DND-41 (cell line): ENCODE results near the gene ANKRD11.

Experiments
- ATAC-seq: fragments of 200-7000 bp; cut with Tn5 transposase; 3 replicates; pipeline ENCODE4 v1.9.1; 2021; ENCODE audit warnings: low read depth; ENCODE audit not compliant: insufficient read depth
- DNase-seq: peaks from one replicate; pipeline ENCODE4 v3.0.0-alpha.2; 2020
- H2AFZ ChIP-seq: 2 replicates; pipeline ENCODE4 v1.6.0; 2012; ENCODE audit warnings: low read depth, low read length
- H3K27ac ChIP-seq: 2 replicates; pipeline ENCODE4 v1.5.1; 2012; ENCODE audit warnings: low read length, inconsistent platforms
- H3K27me3 ChIP-seq: fragments of 200-600 bp; sonication (generic); 2 replicates; pipeline ENCODE4 v1.6.0; 2012; ENCODE audit warnings: low read length, mild to moderate bottlenecking, inconsistent platforms; ENCODE audit not compliant: insufficient read depth, poor library complexity
- H3K36me3 ChIP-seq: 2 replicates; pipeline ENCODE4 v1.5.1; 2012; ENCODE audit warnings: low read length, inconsistent platforms; ENCODE audit not compliant: insufficient read depth
- H3K4me1 ChIP-seq: 2 replicates; pipeline ENCODE4 v1.5.1; 2012; ENCODE audit warnings: mild to moderate bottlenecking, low read length; ENCODE audit not compliant: insufficient read depth
- H3K4me2 ChIP-seq: 2 replicates; pipeline ENCODE4 v1.6.0; 2012; ENCODE audit warnings: mild to moderate bottlenecking, moderate library complexity, low read length, inconsistent platforms; ENCODE audit not compliant: insufficient read depth
- H3K4me3 ChIP-seq, 2 experiments: fragments of 200-600 bp in 1 of 2; shearing (Covaris generic) in 1 of 2; 2 replicates each; pipeline ENCODE4 v1.5.1; 2012 to 2016; ENCODE audit warnings: inconsistent platforms in 2 of 2, low read length in 2 of 2, mild to moderate bottlenecking in 2 of 2, low read depth in 1 of 2, moderate library complexity in 1 of 2
- H3K79me2 ChIP-seq: 2 replicates; pipeline ENCODE4 v1.6.0; 2012; ENCODE audit warnings: low read length, inconsistent platforms; ENCODE audit not compliant: insufficient read depth
- H3K9ac ChIP-seq: 2 replicates; pipeline ENCODE4 v1.6.0; 2012; ENCODE audit warnings: low read depth, mild to moderate bottlenecking, inconsistent platforms, low read length, moderate library complexity
- H3K9me3 ChIP-seq: 2 replicates; pipeline ENCODE4 v1.5.1; 2012; ENCODE audit warnings: low read length, moderate library complexity, mild to moderate bottlenecking, inconsistent platforms; ENCODE audit not compliant: insufficient read depth, severe bottlenecking
- H4K20me1 ChIP-seq: 2 replicates; pipeline ENCODE4 v1.6.0; 2012; ENCODE audit warnings: low read length; ENCODE audit not compliant: insufficient read depth
- EZH2 ChIP-seq: IDR thresholded peaks from 3 replicates; pipeline ENCODE4 v1.6.1; 2012; ENCODE audit warnings: borderline replicate concordance, low read depth, mild to moderate bottlenecking, moderate library complexity, low read length, inconsistent platforms; ENCODE audit not compliant: severe bottlenecking
- TF ChIP-seq, protein P1 (sequence below): IDR thresholded peaks from 2 replicates; pipeline ENCODE4 v1.5.1; 2012; ENCODE audit warnings: borderline replicate concordance, low read length, moderate library complexity, mild to moderate bottlenecking; ENCODE audit not compliant: poor library complexity, severe bottlenecking; ENCODE audit errors: extremely low read depth

The ANKRD11 gene

DNA sequence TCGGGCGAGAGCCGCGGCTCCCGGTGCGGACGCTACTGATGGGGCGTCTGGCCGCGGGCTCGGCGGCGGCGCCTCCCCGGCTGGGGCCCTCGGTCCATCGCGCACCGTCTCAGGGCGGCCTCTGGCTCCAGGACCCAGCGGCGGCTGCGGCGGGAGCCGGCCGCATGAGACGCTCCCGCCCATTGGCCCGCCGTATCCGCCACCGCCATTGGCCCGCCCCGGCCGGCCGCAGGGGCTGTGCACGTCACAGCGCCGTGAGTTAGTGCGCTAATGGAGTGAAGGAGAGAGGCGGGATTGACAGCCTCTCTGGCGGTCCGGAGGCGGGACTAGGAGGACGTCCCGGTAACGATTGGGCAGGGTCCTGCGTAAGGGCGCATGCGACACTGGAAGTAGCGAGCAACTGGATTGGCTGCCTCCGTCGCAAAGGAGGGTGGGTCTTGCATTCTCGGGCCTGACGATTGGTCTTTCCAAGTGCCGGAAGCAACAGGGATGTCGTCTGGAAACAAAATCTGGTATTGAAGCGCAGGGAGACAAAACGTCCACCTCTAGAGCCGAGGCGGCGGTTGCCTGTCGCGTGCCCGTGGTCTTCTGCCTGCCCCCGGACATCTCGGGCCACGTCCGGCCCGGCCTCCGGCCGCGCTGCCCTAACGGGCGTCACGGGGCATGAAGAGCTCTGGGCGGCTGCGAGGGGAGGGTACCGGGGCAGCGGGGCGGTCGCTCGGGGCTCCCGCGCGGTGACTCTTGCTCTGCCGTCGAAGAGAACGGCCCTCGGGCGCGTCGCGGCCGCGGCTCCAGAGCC, at the start of gene ANKRD11:
ANKRD11 (minus strand) TSS at position 123 of the 799 bp plus-strand sequence. CDS start 173,542 bp downstream, outside the sequence.
- H3K27ac ChIP-seq = peak within 1 kb of the TSS; percentile 86
- no peaks in the 10 kb centered on the region for H3K9me3 ChIP-seq
- H3K4me3 ChIP-seq = peak within 1 kb of the TSS; percentile 84 to 98
- H3K36me3 ChIP-seq = peaks cover 11% of the 10 kb centered on the region
- TF ChIP-seq, protein P1, sequence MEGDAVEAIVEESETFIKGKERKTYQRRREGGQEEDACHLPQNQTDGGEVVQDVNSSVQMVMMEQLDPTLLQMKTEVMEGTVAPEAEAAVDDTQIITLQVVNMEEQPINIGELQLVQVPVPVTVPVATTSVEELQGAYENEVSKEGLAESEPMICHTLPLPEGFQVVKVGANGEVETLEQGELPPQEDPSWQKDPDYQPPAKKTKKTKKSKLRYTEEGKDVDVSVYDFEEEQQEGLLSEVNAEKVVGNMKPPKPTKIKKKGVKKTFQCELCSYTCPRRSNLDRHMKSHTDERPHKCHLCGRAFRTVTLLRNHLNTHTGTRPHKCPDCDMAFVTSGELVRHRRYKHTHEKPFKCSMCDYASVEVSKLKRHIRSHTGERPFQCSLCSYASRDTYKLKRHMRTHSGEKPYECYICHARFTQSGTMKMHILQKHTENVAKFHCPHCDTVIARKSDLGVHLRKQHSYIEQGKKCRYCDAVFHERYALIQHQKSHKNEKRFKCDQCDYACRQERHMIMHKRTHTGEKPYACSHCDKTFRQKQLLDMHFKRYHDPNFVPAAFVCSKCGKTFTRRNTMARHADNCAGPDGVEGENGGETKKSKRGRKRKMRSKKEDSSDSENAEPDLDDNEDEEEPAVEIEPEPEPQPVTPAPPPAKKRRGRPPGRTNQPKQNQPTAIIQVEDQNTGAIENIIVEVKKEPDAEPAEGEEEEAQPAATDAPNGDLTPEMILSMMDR = no peak
- TF ChIP-seq EZH2 = no peak
- DNase-seq = peak; percentile 100
- peak within 1 kb of the TSS; percentile 94 for H3K4me2 ChIP-seq
- H3K79me2 ChIP-seq = peaks cover 83% of the 10 kb centered on the region
- peak within 1 kb of the TSS; percentile 90 for H2AFZ ChIP-seq
- H3K9ac ChIP-seq = peak within 1 kb of the TSS; percentile 86
- peak; percentile 88 for ATAC-seq
- peaks cover 48% of the 10 kb centered on the region for H4K20me1 ChIP-seq
- H3K27me3 ChIP-seq = no peaks in the 10 kb centered on the region
- peaks cover 48% of the 10 kb centered on the region for H3K4me1 ChIP-seq

DNA sequence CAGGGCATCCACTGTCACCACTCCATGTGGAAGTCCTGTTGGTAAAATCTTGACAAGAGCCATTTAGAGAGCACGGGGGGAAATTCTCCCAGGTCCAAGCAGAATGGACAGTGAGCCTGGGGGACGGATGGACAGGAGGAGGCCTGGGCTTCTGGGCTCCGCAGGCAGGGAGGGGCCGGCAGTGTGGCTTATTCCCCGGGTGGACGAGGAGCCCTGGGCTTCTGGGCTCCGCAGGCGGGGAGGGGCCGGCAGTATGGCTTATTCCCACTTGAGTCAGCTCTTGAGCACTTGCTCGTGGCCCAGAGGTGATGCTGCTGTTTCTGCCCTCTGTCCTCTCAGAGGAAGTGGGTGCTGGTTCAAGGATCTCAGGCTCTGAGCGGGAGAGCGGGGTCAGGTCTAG, 47.9 kb upstream of the ANKRD11 start:
- Histone ChIP-seq H4K20me1 (peaks cover 29% of the 10 kb centered on the region), H2AFZ (no peak overlapping the region), H3K4me2 (no peak overlapping the region), H3K9me3 (no peaks in the 10 kb centered on the region), H3K27ac (no peak overlapping the region), H3K27me3 (no peaks in the 10 kb centered on the region), H3K4me1 (no peaks in the 10 kb centered on the region), H3K36me3 (peaks cover 71% of the 10 kb centered on the region), H3K4me3 (no peak overlapping the region), H3K9ac (no peak overlapping the region), H3K79me2 (peaks cover 18% of the 10 kb centered on the region)
- TF ChIP-seq, protein P1 = no peak
- no peak for TF ChIP-seq EZH2
- ATAC-seq (no peak), DNase-seq (no peak)

GRCh38 chr16:89537549-89537925, 47.2 kb upstream of the ANKRD11 start:
- H3K36me3 ChIP-seq = peaks cover 74% of the 10 kb centered on the region
- peaks cover 29% of the 10 kb centered on the region for H4K20me1 ChIP-seq
- TF ChIP-seq, protein P1 = no peak
- TF ChIP-seq EZH2 = no peak
- DNase-seq (no peak), ATAC-seq (no peak)
- no peak overlapping the region for H3K27ac ChIP-seq
- H2AFZ ChIP-seq = no peak overlapping the region
- H3K27me3 ChIP-seq = no peaks in the 10 kb centered on the region
- H3K79me2 ChIP-seq = peaks cover 18% of the 10 kb centered on the region
- H3K9ac ChIP-seq = no peak overlapping the region
- H3K9me3 ChIP-seq = no peaks in the 10 kb centered on the region
- no peak overlapping the region for H3K4me2 ChIP-seq
- H3K4me3 ChIP-seq = no peak overlapping the region
- no peaks in the 10 kb centered on the region for H3K4me1 ChIP-seq
